GM12875 (cell line): ENCODE data around the gene POU5F1.

Source experiments
- H3K4me3 ChIP-seq: one replicate; pipeline ENCODE4 v1.5.1; 2011; ENCODE audit warnings: low read depth, low read length, control low read depth
- CTCF ChIP-seq: IDR thresholded peaks from 2 replicates; pipeline ENCODE4 v1.5.1; 2011; ENCODE audit warnings: low read depth, mild to moderate bottlenecking, control low read depth, inconsistent platforms, low read length, moderate library complexity, borderline replicate concordance; ENCODE audit not compliant: insufficient read depth

The POU5F1 gene

GRCh38 chr6:31132806-31133205 lies 37.7 kb downstream of the POU5F1 start:
- no peak for TF ChIP-seq CTCF

GRCh38 chr6:31131595-31131994 lies 38.9 kb downstream of the POU5F1 start:
- no peak overlapping the region for H3K4me3 ChIP-seq
- TF ChIP-seq CTCF = no peak

More at GRCh38 chr6:31132806-31133205, 37.7 kb downstream of the POU5F1 start:
- H3K4me3 ChIP-seq = no peak overlapping the region

GRCh38 chr6:31130751-31131150 lies 39.7 kb downstream of the POU5F1 start:
- TF ChIP-seq CTCF = no peak
- H3K4me3 ChIP-seq = no peak overlapping the region

GRCh38 chr6:31129130-31129529 lies 41.4 kb downstream of the POU5F1 start:
- no peak overlapping the region for H3K4me3 ChIP-seq
- TF ChIP-seq CTCF = no peak

- peak; percentile 83 for TF ChIP-seq CTCF
- H3K4me3 ChIP-seq = no peak overlapping the region
Measured at GRCh38 chr6:31128093-31128676, 42.3 kb downstream of the POU5F1 start.

- TF ChIP-seq CTCF = no peak
- no peak overlapping the region for H3K4me3 ChIP-seq
Measured at GRCh38 chr6:31126396-31127175, 43.9 kb downstream of the POU5F1 start.

- TF ChIP-seq CTCF = no peak
- H3K4me3 ChIP-seq = no peak overlapping the region
Measured at GRCh38 chr6:31125586-31126363, 44.7 kb downstream of the POU5F1 start.
